MM.1S (cell line): ENCODE measurements around the gene C20orf96.

Experiments
- EZH2 ChIP-seq: fragments of 300-600 bp; sonication (generic); optimal IDR thresholded peaks from 2 replicates; pipeline ENCODE3; 2017; ENCODE audit warnings: low read depth, mild to moderate bottlenecking, antibody characterized with exemption, low read length, mixed read lengths
- EZH2phosphoT487 ChIP-seq: fragments of 300-600 bp; sonication (generic); IDR thresholded peaks from 2 replicates; pipeline ENCODE4 v1.6.1; 2018; ENCODE audit warnings: antibody characterized with exemption, low read length
- TF ChIP-seq, protein P1 (sequence below): fragments of 300-600 bp; sonication (generic); IDR thresholded peaks from 2 replicates; pipeline ENCODE4 v1.5.1; 2016; ENCODE audit warnings: antibody characterized with exemption, low read length, mixed read lengths

DNA sequence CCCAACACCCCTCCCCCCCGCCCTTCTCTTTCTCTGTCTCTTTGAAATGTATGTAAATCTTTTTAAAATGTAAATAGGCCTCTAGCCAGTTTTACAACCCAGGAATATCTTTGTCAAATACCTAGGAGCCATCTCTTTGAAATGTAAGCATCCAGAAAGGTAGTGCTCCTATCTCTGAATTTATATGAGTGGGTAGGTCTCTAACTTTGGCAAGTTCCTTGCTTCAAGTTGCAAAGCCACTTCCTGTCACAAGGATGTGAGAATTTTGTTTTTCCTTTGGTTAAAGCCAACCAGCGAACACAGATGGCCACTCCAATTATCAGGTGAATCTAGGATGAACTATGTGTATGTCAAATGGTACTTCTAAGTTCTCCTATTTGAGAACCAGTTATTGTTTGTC is 39.2 kb downstream of the C20orf96 start:
- TF ChIP-seq, protein P1, sequence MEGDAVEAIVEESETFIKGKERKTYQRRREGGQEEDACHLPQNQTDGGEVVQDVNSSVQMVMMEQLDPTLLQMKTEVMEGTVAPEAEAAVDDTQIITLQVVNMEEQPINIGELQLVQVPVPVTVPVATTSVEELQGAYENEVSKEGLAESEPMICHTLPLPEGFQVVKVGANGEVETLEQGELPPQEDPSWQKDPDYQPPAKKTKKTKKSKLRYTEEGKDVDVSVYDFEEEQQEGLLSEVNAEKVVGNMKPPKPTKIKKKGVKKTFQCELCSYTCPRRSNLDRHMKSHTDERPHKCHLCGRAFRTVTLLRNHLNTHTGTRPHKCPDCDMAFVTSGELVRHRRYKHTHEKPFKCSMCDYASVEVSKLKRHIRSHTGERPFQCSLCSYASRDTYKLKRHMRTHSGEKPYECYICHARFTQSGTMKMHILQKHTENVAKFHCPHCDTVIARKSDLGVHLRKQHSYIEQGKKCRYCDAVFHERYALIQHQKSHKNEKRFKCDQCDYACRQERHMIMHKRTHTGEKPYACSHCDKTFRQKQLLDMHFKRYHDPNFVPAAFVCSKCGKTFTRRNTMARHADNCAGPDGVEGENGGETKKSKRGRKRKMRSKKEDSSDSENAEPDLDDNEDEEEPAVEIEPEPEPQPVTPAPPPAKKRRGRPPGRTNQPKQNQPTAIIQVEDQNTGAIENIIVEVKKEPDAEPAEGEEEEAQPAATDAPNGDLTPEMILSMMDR = no peak
- TF ChIP-seq EZH2phosphoT487 (no peak), EZH2 (no peak)
